GM19455 (cell line): ENCODE results near the gene KLHDC8A.
"Not testable (repeated sequence)": the region's sequence is repeated elsewhere in the genome, so short reads cannot be mapped to it uniquely, and the experiment has no call there.

Experiments
- ATAC-seq: cut with Tn5 transposase; IDR thresholded peaks from one replicate; pipeline ENCODE4 v1.9.1; 2021; ENCODE audit not compliant: unreplicated experiment

Gene KLHDC8A, protein sequence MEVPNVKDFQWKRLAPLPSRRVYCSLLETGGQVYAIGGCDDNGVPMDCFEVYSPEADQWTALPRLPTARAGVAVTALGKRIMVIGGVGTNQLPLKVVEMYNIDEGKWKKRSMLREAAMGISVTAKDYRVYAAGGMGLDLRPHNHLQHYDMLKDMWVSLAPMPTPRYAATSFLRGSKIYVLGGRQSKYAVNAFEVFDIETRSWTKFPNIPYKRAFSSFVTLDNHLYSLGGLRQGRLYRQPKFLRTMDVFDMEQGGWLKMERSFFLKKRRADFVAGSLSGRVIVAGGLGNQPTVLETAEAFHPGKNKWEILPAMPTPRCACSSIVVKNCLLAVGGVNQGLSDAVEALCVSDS

DNA sequence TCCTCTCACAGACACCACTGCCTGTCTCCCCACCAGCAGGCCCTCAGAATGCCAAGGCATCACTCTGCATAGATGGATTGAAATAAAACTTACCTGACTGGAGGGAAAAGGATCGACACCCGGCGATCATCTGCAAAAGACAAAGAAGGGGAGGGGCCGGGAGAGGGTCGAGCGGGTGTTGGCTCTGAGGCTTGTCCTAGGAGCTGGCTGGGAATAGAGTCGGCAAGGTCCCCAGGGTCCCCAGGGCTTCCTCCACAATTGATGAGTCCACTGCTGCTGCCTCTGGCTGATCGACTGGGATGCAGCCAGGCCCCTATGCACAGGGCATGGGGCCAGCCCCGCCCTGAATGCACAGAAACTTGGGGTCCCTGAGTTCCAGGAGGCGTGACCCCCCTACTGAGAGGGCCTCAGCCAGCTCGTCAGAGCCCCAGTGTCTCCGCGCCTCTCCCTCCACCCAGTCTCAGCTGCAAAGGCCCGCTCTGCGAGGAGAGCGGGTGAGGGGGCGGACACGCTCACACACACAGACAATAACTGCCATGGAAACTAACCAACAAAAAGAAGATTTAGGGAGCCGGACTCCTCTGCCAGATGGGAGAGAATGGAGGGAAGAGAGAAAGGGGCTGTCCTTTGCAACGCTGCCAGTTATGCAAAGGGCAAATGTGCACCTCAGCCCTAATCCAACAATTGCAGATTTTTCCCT is at the start of gene KLHDC8A:
TSS of gene KLHDC8A (minus strand) at position 483 of the 700 bp plus-strand sequence. CDS start 13,318 bp downstream, outside the sequence.
- no peak for ATAC-seq

DNA sequence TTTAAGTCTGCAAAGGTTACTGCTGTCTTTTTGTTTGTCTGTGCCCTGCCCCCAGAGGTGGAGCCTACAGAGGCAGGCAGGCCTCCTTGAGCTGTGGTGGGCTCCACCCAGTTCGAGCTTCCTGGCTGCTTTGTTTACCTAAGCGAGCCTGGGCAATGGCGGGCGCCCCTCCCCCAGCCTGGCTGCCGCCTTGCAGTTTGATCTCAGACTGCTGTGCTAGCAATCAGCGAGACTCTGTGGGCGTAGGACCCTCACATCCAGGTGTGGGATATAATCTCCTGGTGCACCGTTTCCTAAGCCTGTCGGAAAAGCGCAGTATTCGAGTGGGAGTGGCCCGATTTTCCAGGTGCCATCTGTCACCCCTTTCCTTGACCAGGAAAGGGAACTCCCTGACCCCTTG is 49.5 kb upstream of the KLHDC8A start:
- ATAC-seq = not testable (repeated sequence)

DNA sequence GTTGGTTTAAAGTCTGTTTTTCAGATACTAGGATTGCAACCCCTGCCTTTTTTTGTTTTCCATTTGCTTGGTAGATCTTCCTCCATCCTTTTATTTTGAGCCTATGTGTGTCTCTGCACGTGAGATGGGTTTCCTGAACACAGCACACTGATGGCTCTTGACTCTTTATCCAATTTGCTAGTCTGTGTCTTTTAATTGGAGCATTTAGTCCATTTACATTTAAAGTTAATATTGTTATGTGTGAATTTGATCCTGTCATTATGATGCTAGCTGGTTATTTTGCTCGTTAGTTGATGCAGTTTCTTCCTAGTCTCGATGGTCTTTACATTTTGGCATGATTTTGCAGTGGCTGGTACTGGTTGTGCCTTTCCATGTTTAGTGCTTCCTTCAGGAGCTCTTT is 47.8 kb upstream of the KLHDC8A start:
- ATAC-seq = not testable (repeated sequence)

DNA sequence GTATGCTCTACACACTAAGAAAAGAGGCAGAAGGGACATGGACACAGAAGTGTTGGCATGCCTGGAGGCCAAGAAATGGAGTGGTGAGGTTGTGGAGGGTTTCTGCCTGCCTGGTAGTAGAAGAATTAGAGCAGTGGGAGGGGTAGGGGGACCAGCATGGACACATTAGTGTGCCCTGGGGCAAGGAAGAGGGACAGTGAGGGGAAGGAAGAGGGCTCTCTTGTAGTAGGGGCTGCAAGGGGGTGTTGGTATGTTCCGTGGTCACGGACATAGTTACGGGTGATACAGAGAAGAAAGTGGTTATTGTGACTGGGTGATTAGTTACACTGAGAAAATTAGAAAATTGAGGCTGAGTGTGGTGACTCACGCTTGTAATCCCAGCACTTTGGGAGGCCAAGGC is 41.9 kb upstream of the KLHDC8A start:
- no peak for ATAC-seq

DNA sequence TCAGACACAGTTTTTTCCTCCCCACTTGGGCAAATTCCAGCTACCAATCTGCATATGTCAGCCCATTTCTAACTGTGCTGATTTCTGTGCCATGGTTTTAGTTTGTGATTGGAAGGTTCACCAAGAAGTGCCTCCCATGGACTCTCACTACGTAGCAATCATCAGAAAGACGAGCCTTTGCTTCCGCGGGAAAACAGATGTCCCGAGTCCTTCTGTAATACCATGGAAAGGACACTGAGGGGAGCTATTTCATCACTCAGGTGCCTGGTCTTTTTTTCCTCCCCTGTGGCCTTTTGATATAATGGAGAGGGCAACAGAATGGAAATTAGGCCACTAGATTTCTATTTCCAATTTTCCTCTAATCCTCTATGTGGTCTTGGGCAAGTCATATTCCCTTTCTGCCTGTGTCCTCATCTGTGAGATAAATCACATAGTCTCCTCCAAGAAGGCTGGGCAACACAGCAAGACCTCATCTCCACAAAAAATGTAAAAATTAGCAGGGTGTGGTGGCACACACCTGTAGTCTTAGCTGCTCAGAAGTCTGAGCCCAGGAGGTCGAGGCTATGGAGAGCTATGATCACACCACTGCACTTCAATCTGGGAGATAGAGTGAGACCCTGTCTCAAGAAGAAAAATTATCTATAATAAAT is 40.4 kb upstream of the KLHDC8A start:
- ATAC-seq = no peak

DNA sequence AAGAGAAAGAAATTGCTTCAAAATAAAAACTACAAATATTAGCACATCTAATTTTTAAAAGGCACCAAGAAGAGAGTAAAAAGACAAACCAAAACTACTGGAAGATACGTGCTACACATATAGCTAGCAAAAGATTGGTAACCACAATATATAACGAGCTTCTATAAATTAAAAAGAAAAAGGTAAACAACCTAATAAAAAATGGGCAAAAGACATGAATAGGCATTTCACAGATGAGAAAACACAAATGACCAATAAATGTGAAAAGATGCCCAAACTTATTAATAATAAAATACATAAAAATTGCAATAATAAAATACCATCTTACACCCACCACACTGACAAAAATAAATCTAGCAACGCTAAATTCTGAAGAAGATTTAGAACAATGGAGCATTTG is 38.9 kb upstream of the KLHDC8A start:
- ATAC-seq = no peak

DNA sequence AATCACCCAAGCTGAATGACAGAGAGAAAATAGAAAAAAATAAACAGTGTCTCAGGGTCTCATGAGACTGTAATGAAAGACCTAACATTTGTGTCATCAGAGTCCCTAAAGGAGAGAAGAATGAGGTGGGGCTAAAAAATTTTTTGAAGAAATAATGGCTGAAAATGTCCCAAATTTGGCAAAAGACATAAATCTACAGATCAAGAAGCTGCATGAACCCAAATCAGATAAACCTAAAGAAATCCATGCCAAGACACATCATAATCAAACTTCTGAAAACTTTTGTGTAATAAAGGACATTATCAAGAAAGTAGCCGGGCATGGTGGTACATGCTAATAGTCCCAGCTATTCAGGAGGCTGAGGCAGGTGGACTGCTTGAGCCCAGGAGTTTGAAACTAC is 35.9 kb upstream of the KLHDC8A start:
- no peak for ATAC-seq

DNA sequence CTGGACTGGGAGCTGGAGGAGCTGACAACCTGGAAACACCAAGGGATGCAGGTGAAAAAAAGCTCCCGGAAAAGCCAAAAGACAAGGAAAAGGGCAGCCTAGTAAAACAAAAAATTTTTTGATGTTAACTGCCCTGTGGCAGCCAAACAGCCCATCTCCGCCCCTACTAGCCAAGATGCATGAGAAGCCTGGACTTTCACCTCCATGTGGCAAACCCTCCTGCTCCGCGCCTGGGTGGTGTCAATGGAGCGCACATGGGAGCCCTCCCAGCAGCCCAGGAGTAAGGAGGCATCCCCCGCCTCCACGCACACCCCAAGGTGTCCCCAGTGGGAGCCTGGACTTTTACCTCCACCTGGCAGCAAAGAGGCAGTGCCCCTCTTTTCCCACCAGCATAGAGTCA is 34.7 kb upstream of the KLHDC8A start:
- no peak for ATAC-seq

DNA sequence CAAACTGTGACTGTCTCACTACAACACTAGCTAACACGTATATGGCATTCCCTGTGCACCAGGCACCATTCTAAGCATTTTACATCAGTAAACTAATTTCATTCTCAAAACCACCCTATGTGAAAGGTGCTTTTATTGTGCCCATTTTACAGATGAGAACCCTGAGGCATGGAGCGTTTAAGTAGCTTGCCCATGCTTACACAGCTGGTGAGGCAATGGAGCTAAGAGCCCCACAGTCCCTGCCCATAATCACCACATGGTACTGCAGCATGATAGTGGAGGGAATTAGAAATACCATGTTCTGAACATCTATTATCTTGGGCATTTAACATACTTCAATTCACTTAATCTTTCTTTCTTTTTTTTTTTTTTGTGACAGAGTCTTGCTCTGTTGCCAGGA is 31.1 kb upstream of the KLHDC8A start:
- no peak for ATAC-seq

DNA sequence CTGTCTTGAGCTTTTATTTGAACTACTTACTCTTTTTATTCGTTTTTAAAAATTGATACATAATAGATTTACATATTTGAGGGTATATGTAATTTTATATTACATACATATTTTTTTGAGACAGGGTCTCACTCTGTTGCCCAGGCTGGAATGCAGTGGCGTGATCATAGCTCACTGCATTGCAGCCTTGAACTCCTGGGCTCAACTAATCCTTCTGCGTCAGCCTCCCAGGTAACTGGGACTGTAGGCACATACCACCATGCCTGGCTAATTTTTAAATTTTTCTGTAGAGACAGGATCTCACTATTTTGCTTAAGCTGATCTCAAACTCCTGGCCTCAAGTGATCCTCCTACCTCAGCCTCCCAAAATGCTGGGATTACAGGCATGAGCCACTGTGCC is 26.3 kb upstream of the KLHDC8A start:
- not testable (repeated sequence) for ATAC-seq

DNA sequence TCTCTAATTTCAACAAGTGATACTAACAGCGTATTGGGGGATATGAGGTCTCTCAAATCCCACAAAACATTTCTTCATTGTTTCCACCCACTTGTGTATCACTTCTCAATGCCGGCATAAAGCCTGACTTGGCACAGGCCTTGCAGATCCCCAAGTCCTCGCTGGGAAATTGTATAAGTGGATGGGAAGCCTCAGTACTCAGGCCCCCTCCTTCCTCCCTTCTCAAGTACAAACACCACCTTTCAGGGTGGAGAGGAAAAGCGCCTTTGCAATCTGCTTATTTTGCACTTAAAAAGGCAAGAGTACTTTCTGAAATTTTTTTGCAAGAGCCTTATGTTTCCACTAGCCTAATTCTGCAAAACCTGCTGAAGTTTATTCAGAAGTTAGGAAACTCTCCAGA is 25.8 kb upstream of the KLHDC8A start:
- no peak for ATAC-seq

DNA sequence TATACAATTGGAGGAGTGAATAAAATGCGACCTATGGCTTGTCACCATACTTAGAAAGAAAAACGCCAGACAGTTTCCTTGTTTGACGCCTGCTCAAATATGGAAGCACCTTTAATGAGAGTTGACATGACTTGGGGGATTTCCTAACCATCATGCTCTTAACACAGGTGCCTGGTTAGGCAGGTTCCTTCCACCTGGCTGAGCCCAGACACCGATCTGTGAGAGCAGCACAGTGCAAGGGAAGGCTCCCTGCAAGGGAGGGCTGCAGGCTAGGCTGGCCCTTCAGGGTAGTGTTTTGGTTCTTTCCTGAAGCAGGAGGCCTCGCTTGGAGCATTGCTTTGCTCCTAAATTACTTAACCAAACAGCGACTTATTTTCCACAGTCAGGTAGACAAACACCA is 24.6 kb upstream of the KLHDC8A start:
- ATAC-seq = no peak

DNA sequence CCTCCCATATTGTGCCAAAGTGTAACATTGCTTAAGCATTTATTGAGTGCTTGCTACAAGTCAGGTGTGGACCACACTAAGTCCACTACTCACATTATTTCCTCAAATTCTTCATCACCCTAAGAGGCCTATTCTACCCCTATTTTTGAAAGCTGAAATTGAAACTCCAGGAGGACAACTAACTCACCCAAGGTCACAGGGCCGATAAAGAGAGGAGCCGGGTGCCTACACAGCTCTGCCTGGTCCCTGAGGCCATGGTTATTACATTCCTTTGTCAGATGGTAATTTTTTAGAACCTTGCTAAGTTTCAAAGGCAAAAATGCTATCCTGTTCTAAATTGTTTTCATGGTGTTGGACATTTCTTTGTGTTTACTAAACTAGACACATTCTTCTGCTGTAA is 24.2 kb upstream of the KLHDC8A start:
- ATAC-seq = no peak

DNA sequence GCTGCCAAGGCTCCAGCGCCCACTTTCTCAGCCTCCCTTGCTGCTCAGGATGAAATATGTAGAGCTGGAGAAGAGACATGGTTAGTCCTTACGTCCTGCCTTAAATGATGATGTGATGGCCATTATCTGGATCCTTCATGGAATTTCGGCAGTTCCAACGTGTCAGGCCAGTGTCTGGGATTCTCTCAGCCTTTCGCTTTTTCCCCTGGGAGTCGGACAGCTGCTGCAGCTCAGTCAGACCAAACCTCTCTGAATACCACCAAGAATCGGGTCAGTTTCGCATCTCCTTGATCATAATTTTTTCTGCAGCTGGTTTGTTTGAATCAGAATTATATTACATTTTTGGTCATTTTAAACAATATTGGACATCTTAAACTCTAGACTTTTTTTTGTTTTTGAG is 22.3 kb upstream of the KLHDC8A start:
- ATAC-seq = no peak

DNA sequence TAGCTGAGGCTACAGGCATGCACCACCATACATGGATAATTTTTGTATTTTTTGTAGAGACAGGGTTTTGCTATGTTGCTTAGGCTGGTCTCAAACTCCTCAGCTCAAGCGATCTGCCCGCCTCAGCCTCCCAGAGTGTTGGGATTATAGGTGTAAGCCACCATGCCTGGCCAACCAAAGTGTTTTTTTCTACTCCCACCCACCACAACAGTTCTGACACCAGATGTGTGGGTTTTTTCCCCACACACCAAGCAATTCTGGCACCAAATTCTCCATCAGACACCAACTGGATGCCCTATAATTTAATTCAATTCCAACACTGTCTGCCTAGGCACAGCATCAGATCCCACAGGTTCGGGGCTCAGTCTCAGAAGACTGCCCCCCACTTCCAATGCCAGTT is 20.6 kb upstream of the KLHDC8A start:
- no peak for ATAC-seq

DNA sequence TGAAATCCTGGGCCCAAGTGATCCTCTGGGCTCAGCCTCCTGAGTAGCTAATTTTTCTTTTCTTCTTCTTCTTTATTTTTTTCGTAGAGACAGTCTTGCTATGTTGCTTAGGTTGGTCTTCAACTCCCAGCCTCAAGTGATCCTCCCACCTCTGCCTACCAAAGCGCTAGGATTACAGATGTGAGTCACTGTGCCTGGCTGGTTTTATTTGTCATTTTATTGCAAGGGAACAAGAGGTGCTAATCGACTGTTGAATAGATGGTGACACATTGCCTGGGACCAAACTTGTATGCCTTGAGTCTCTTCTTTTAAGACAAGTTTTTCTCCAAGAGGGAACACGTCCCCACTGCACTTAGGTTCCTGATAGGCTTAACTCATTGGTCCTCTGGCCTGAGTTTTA is 20.0 kb upstream of the KLHDC8A start:
- ATAC-seq = no peak

DNA sequence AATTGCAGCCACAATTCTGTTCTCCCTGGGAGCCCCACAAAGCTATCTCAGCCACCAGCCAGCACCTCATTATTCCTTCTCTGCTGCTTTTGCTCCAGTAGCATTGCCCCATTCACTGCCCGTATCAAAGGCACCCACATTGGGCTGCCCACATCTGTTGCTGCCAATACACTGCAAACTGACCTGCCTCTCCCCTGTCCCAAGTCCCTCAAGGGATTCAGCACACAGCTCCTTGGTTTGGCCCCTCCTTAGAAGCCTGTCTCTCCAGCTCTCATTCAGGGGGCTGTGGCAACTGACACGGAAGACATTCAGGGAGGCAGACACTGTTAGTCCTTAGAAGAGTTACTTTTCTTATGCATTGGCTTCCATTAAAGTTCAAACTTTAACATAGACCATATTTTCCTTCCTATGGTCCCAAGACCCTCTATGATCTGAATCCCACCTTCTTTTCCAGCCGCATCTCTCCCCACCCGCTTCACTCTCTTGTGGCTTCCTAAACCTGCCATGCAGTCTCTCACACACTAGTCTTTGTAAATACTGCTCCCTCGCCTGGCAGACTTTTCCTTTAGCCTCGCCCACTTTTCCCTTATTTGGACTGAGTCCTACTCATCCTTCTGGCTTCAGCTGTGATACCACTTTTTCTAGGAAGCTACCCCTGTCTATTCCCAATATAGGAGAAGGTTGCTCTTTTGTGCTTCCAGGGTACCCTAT is 19.3 kb upstream of the KLHDC8A start:
- no peak for ATAC-seq

DNA sequence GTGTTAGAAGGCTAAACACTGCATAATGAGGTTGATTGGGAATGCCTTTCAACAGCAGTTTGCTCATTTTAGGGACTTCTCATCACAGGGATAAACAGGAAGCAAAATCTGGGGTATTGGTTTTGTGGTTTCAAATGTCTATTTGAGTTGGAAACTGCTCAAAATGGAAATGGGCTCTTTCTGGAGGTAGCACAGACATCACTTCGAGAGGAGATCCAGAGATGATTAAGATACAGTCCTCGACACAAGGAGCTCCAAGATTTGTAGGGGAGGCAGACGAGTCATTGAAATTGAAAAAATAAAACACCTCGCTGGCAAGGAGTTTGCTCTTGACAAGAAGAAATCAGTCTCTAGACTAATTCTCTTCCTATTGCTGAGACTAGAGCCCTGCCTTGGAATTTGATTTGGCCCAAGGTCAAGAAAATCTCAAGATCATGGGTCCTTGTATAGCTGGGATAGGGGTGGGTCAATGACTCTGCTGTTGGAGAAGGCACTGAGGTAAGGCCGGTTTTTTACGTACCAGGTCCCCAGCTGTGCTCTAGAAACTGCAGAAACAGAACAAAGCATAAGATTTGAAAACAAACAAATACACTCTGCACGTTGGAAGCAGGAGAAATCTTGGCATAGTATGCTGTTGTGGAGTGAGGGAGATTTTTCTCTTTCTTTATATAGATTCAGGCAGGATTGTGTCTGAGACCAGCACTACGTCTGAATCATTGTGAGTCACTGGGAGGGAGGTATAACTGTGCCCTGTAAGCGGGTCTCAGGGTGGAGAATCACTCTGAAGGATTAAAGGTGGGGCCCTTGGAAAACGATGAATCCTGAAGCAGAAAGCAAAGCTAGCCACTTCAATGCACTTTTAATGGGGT is 17.7 kb upstream of the KLHDC8A start:
- no peak for ATAC-seq

DNA sequence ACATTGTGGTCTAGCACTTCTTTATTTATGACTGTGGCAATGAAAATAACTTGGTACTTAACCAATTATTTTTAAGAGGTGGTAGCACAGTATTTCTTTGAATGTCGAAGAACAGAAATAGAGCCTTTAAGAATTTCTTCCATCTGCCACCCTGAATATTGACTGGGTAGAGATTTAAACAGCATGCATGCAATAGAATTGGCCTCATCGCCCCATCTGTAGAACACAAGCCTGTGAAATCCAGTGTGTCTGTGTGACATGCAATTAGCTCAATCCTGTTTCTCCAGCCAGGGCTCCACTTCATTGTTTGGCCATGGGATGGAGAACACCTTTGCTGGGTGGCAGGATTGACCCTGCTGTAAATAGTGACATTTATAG is 17.1 kb upstream of the KLHDC8A start:
- no peak for ATAC-seq

DNA sequence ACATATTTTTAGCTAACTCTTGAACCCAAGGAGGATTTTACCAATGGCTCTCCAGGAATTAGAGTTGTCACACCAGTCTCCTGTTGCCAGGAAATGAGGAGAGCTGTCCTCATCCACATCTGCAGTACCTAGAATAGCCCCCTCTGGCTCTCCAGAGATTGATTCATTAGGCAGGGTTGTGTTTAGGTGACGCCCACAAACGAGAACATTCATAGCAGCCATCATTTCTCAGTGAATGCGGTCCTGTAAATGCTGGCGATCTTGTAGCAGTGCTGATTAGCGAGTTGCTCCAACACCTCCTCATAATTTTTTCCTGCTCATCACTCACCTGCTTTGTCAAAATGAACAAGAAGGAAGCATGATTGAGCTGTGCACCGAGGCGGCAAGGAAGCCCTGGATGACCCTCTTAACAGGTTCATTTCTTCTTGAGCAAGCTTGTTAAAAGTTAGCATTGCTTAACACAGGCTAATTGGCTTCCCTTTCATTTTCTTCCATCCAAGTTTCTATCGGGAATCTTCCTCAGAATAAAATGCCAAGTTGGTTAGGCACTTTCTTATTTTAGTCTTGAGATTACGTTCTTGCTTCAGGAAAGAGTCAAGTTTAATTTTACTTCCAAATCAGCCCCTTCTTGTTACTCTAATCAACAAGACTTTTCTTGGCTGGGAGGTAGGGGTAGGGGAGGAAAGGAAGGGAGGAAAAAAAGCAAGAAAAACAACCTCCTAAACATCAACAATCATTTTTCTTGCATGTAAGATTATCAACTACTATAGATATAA is 16.5 kb upstream of the KLHDC8A start:
- no peak for ATAC-seq
